ENCODE measurements around the gene MMP15.
"Not testable (repeated sequence)": the region's sequence is repeated elsewhere in the genome, so short reads cannot be mapped to it uniquely, and the experiment has no call there.

Gene MMP15

DNA sequence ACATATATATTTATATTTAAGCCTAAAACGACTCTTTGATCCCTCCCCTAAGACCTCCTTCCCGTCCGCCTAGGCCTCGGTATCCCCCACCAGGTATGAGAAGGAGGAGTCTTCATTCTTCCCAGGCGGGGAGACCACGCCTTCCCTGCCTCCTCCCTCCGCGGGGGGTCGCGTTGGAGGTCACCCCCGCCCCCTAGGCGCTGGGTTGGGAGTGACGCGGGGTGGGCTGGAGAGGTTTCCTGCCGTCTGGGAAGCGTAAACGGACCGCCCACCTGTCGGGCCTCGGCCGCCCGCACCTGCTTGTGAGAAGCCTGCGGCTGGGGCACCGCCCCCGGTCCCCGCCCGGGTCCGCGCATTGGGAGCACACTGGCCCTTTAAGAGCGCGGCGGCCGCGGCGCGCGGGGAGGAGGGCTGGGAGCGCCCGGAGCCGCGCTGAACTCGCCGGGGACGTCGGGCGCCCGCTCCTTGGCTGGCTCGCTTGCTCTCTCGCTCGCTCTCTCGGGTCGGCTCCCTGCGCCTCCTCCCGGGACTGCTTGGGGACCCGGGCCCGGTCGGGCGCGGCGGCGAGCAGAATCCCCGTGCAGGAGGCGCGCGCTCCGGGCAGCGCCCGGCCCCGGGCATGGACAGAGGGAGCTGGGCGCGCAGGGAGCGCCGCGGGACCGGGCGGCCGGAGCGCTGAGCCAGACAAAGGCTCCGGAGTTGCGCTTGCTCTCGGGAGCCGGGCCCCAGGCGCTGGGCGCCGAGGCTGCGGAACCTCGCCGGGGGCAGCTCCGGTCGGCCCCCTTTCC lies at the start of gene MMP15:
TSS of gene MMP15 (plus strand) at position 404 of the 788 bp plus-strand sequence. CDS start 597 bp downstream, outside the sequence.
- DNase-seq (ENCODE audit: extremely low read depth, insufficient read length): peak; percentile 78
- Histone ChIP-seq H3K36me3 (ENCODE audit: control insufficient read depth, insufficient read depth, low read length) (no peaks in the 10 kb centered on the region; the same call in 1 of the 2 replicates), H3K27me3 (replicated peaks; ENCODE audit: control insufficient read depth, insufficient read depth, low read length) (no peaks in the 10 kb centered on the region; the same call in 1 of the 2 replicates), H3K4me3 (replicated peaks; ENCODE audit: low read depth, low read length) (peak within 1 kb of the TSS; percentile 64)
- TF ChIP-seq, protein P1, sequence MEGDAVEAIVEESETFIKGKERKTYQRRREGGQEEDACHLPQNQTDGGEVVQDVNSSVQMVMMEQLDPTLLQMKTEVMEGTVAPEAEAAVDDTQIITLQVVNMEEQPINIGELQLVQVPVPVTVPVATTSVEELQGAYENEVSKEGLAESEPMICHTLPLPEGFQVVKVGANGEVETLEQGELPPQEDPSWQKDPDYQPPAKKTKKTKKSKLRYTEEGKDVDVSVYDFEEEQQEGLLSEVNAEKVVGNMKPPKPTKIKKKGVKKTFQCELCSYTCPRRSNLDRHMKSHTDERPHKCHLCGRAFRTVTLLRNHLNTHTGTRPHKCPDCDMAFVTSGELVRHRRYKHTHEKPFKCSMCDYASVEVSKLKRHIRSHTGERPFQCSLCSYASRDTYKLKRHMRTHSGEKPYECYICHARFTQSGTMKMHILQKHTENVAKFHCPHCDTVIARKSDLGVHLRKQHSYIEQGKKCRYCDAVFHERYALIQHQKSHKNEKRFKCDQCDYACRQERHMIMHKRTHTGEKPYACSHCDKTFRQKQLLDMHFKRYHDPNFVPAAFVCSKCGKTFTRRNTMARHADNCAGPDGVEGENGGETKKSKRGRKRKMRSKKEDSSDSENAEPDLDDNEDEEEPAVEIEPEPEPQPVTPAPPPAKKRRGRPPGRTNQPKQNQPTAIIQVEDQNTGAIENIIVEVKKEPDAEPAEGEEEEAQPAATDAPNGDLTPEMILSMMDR (IDR thresholded peaks at IDR 0.05; ENCODE audit: insufficient read depth, low read length, poor library complexity, severe bottlenecking): no peak

DNA sequence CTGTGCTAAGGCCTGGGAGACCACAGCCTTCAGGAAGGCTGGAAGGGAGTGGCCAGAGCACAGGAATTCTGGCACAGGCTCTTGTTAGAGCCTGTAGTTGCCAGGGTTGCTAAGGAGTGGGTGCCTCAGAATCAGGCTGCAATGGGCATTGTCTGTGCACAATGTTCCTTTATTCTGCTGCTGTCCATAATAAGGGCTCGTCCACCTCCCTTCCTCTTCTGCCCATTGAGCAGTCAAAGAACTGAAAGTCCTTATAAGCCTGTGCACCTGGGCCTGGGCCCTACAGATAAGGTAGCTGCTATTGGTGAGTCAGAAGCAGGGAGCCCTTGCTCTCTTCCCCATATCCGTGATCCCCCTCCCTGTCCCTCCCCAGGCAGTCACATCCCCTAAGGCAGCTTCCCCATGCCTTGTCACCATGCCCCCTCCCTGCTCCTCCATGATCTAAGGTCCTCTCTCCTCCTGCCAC lies 49.2 kb upstream of the MMP15 start:
- TF ChIP-seq, protein P1 (IDR thresholded peaks at IDR 0.05; ENCODE audit: insufficient read depth, low read length, poor library complexity, severe bottlenecking): no peak
- DNase-seq (ENCODE audit: extremely low read depth, insufficient read length): no peak
- H3K4me3 ChIP-seq (replicated peaks; ENCODE audit: low read depth, low read length): no peak overlapping the region
- no peaks in the 10 kb centered on the region for H3K36me3 ChIP-seq (ENCODE audit: control insufficient read depth, insufficient read depth, low read length)
- H3K27me3 ChIP-seq (replicated peaks; ENCODE audit: control insufficient read depth, insufficient read depth, low read length): no peaks in the 10 kb centered on the region; the same call in 1 of the 2 replicates

DNA sequence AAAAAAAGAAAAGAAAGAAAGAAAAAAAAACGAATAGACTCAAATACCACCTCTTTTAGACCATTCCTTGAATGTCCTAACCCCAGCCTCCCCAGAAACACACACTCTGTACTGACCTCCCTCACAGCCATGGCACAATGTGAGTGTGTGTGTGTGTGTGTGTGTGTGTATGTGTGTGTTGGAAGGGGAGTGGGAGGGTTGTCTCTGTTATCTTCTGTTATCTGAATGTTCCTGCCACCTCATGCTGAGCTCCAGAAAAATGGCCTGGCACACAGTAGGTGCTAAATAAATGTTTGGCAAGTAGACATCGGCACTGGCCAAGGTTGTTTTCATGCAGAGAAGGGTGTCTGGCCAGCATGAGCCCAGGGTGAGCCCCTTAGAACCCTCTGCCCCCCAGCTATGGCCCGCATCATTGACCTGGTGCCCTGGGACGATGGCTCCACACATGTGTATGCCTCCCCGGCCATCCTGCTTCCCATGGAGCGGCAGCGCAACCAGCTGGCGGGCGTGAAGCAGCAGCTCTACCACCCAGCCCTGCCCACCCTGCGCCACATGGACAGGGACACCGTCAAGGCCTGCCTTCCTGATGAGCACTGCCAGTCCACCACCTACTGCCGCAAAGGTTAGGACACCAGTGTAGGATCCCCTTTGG lies 48.0 kb upstream of the MMP15 start:
- TF ChIP-seq, protein P1 (IDR thresholded peaks at IDR 0.05; ENCODE audit: insufficient read depth, low read length, poor library complexity, severe bottlenecking): no peak
- Histone ChIP-seq H3K36me3 (ENCODE audit: control insufficient read depth, insufficient read depth, low read length) (no peaks in the 10 kb centered on the region), H3K4me3 (replicated peaks; ENCODE audit: low read depth, low read length) (no peak overlapping the region), H3K27me3 (replicated peaks; ENCODE audit: control insufficient read depth, insufficient read depth, low read length) (no peaks in the 10 kb centered on the region; the same call in 1 of the 2 replicates)
- no peak for DNase-seq (ENCODE audit: extremely low read depth, insufficient read length)

DNA sequence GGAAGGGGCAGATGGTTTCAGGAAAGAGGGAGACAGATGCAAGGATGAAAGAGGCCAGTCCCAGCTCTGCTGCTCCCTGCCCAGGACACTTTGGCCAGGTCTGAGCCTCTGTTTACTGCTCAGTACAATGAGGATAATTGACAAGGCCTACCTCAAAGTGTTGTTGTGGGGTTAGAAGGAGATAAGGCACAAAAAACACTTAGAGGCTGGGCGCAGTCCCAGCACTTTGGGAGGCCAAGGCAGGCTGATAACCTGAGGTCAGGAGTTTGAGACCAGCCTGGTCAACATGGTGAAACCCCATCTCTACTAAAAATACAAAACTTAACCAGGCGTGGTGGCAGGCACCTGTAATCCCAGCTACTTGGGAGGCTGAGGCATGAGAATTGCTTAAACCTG lies 47.5 kb upstream of the MMP15 start:
- H3K36me3 ChIP-seq (ENCODE audit: control insufficient read depth, insufficient read depth, low read length); DNase-seq (ENCODE audit: extremely low read depth, insufficient read length); H3K27me3 ChIP-seq (replicated peaks; ENCODE audit: control insufficient read depth, insufficient read depth, low read length); H3K4me3 ChIP-seq (replicated peaks; ENCODE audit: low read depth, low read length): not testable (repeated sequence)

DNA sequence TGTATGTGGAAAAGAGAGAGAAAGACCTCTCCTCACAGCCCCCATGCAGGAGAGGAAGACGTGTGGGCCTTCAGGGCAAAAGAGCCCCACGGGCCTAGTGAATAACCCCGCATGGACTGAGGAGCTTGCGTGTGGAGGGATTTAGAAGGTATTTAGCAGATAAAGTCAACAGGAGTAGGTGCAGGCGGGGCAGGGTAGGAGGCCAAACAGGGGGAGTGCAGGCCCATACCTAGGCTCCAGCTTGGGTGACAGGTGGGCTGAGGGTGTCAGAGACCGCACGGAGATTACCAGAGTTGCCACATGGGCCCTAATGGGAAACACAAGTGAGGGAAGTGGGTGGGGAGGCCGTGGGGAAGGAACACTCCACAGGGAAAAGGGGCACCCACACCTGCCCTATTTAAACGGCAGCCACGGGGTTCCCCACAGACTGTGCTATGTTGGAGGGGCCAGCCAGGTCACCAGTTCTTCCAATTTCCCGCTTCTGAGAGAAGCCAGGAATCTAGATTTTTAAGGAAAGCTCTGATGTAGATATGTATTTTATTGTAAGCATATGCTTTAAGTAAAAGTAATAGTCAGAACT lies 46.5 kb upstream of the MMP15 start:
- DNase-seq (ENCODE audit: extremely low read depth, insufficient read length): no peak
- no peaks in the 10 kb centered on the region; the same call in 1 of the 2 replicates for H3K27me3 ChIP-seq (replicated peaks; ENCODE audit: control insufficient read depth, insufficient read depth, low read length)
- no peak overlapping the region for H3K4me3 ChIP-seq (replicated peaks; ENCODE audit: low read depth, low read length)
- no peaks in the 10 kb centered on the region for H3K36me3 ChIP-seq (ENCODE audit: control insufficient read depth, insufficient read depth, low read length)
- TF ChIP-seq, protein P1 (IDR thresholded peaks at IDR 0.05; ENCODE audit: insufficient read depth, low read length, poor library complexity, severe bottlenecking): no peak

DNA sequence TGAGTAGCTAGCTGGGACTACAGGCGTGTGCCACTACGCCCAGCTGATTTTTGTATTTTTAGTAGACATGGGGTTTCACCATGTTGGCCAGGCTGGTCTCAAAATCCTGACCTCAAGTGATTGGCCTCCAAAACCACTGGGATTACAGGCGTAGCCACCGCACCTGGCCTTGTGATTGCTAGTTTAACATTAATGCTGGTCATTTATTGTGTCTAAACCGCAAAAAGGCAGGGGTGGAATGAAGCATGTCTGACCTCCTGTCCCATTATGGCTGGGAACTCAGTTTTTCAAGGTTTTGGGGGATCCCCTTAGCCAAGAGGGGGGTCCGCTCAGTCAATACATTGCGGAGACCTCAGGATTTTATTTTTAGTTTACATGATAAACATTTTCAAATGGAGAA lies 43.9 kb upstream of the MMP15 start:
- TF ChIP-seq, protein P1 (IDR thresholded peaks at IDR 0.05; ENCODE audit: insufficient read depth, low read length, poor library complexity, severe bottlenecking): no peak
- H3K27me3 ChIP-seq (replicated peaks; ENCODE audit: control insufficient read depth, insufficient read depth, low read length): no peaks in the 10 kb centered on the region; the same call in 1 of the 2 replicates
- no peak for DNase-seq (ENCODE audit: extremely low read depth, insufficient read length)
- H3K36me3 ChIP-seq (ENCODE audit: control insufficient read depth, insufficient read depth, low read length): no peaks in the 10 kb centered on the region
- no peak overlapping the region for H3K4me3 ChIP-seq (replicated peaks; ENCODE audit: low read depth, low read length)
